Activated CD8-positive, alpha-beta memory T cell treated with anti-CD3 and anti-CD28 coated beads, Interleukin-2, amount 10 ng/mL, durations not matched to agents 7 days and 5 days (primary cell): ENCODE data around the gene TMEM181. TPM values are rescaled to one million over a fixed set of nuclear protein-coding genes. Genes with fewer than 3 reads are reported as not detected.

Source experiments
- ATAC-seq: fragments of 150-1000 bp; cut with Tn5 transposase; one replicate; pipeline ENCODE4 v1.10.0; 2021; ENCODE audit warnings: moderate library complexity
- CTCF ChIA-PET: fragments of 350-600 bp; sonication (Branson Sonifier 250); formaldehyde crosslinking; loops from one replicate; lab custom pipeline; 2021; ENCODE audit warnings: antibody characterized with exemption; lab: Charles Lee
- DNase-seq: peaks from one replicate; pipeline ENCODE4 v3.0.0-alpha.2; 2020
- H3K27ac Mint-ChIP-seq: one replicate; pipeline ENCODE4 v1.8.0; 2021; ENCODE audit warnings: mild to moderate bottlenecking, mixed read lengths
- H3K27me3 Mint-ChIP-seq: one replicate; pipeline ENCODE4 v1.8.0; 2021; ENCODE audit warnings: mixed read lengths
- H3K36me3 Mint-ChIP-seq: one replicate; pipeline ENCODE4 v1.8.0; 2021; ENCODE audit warnings: mild to moderate bottlenecking, mixed read lengths
- H3K4me1 Mint-ChIP-seq: one replicate; pipeline ENCODE4 v1.8.0; 2021; ENCODE audit warnings: mixed read lengths
- H3K4me3 Mint-ChIP-seq: one replicate; pipeline ENCODE4 v1.8.0; 2021; ENCODE audit warnings: mild to moderate bottlenecking, moderate library complexity, mixed read lengths
- H3K9me3 Mint-ChIP-seq: one replicate; pipeline ENCODE4 v1.8.0; 2022; ENCODE audit warnings: low read depth, mixed read lengths
- microRNA-seq: library from miRNA; unstranded; fragments of <30 nt; microRNA quantifications from one replicate; pipeline ENCODE4 v1.2.0, GENCODE V29; 2022
- total RNA-seq, 2 experiments: library from RNA; stranded (reverse); gene quantifications; one replicate each; pipeline ENCODE4 v1.2.3, GENCODE V29; 2021

TMEM181 gene
- total RNA-seq, 2 experiments from 2014 or later, result 14.0 to 17.4 TPM

- no peak for ATAC-seq
- peak; percentile 15 for DNase-seq
- no peaks in the 10 kb centered on the region for H3K9me3 Mint-ChIP-seq
- H3K36me3 Mint-ChIP-seq, result peaks cover 74% of the 10 kb centered on the region
- no peak overlapping the region for H3K27ac Mint-ChIP-seq
- CTCF ChIA-PET, result interaction anchor here (0.6 to 2.0 kb wide), 2 partner anchors 12 to 74 kb away, joined by 3 to 9 read pairs; no protein-coding TSS in a partner anchor
- peaks cover 29% of the 10 kb centered on the region for H3K4me1 Mint-ChIP-seq
- H3K4me3 Mint-ChIP-seq, result no peak overlapping the region
- H3K27me3 Mint-ChIP-seq, result no peaks in the 10 kb centered on the region
Observed at GRCh38 chr6:158680015-158680414, 120.1 kb downstream of the TMEM181 start.

- H3K27ac Mint-ChIP-seq, result no peak overlapping the region
- H3K9me3 Mint-ChIP-seq, result no peaks in the 10 kb centered on the region
- DNase-seq (no peak), ATAC-seq (no peak)
- H3K4me1 Mint-ChIP-seq, result peaks cover 31% of the 10 kb centered on the region
- no peaks in the 10 kb centered on the region for H3K27me3 Mint-ChIP-seq
- H3K4me3 Mint-ChIP-seq, result no peak overlapping the region
- peaks cover 71% of the 10 kb centered on the region for H3K36me3 Mint-ChIP-seq
- CTCF ChIA-PET, result interaction anchor here (2.8 kb wide), 1 partner anchor 20 kb away, joined by 9 read pairs; no protein-coding TSS in a partner anchor
Observed at GRCh38 chr6:158680481-158680880, 120.6 kb downstream of the TMEM181 start.

- ATAC-seq, result no peak
- no peaks in the 10 kb centered on the region for H3K27me3 Mint-ChIP-seq
- CTCF ChIA-PET, result interaction anchor here (0.7 to 1.3 kb wide), 3 partner anchors 13 to 936 kb away, joined by 3 to 4 read pairs (median 3); no protein-coding TSS in a partner anchor
- H3K4me3 Mint-ChIP-seq, result no peak overlapping the region
- peaks cover 53% of the 10 kb centered on the region for H3K4me1 Mint-ChIP-seq
- H3K9me3 Mint-ChIP-seq, result no peaks in the 10 kb centered on the region
- DNase-seq, result peak; percentile 38
- H3K36me3 Mint-ChIP-seq, result peaks cover 68% of the 10 kb centered on the region
- no peak overlapping the region for H3K27ac Mint-ChIP-seq
Observed at GRCh38 chr6:158684311-158684710, 124.4 kb downstream of the TMEM181 start.

DNA sequence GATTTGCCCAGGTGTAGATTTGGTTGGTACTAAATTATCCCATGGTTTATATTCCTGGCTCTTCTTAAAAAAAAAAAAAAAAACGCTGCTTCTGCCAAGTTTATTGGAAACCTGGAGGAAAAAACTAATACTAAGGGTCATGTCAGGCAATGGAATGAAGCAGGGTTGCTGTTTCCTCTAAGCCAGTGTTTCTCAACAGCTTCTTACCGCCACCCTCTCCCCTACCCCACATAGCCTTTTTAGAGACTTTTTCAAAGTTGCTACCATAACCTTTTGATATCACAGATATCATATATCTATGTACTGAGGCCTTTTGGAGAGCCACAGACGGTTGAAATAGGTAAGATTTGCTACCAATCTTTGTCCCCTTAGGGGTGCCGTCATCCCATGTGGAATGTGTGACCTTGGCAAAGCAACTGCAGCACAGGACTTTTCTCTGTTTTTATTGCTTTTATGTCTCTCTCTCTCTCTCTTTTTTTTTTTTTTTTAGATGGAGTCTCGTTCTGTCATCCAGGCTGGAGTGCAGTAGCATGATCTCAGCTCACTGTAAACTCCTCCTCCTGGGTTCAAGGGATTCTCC lies 124.9 kb downstream of the TMEM181 start:
- no peaks in the 10 kb centered on the region for H3K27me3 Mint-ChIP-seq
- H3K9me3 Mint-ChIP-seq, result no peaks in the 10 kb centered on the region
- no peak for ATAC-seq

More for the DNA sequence above, 124.9 kb downstream of the TMEM181 start:
- CTCF ChIA-PET, result interaction anchor here (0.7 to 3.0 kb wide), 6 partner anchors 13 to 936 kb away, joined by 3 to 10 read pairs (median 3); partner anchors contain the start of gene DYNLT1
- H3K4me3 Mint-ChIP-seq, result no peak overlapping the region
- peak overlapping the region; percentile 52 for H3K27ac Mint-ChIP-seq
- peaks cover 66% of the 10 kb centered on the region for H3K36me3 Mint-ChIP-seq
- H3K4me1 Mint-ChIP-seq, result peaks cover 55% of the 10 kb centered on the region
- DNase-seq, result peak; percentile 14

Small RNAs within 50 kb of the gene (microRNA-seq; reads per million reads assigned to microRNA genes)
- gene MIR7161, result not detected

Other genes with a start within 250 kb of the TMEM181 start
- gene TULP4, start 247.6 kb upstream of the TMEM181 start, total RNA-seq, result 10 to 100 TPM; 28.4 to 30.5 TPM
- 100 to 1,000 TPM; 109 to 120 TPM for gene DYNLT1, start 84.7 kb downstream of the TMEM181 start, total RNA-seq
- gene SYTL3, start 90.0 kb downstream of the TMEM181 start, total RNA-seq, result 100 to 1,000 TPM; 106 to 112 TPM